GM12878 (cell line): ENCODE results near the gene PSORS1C1. TPM values are rescaled to one million over a fixed set of nuclear protein-coding genes. Genes with fewer than 3 reads are reported as not detected.

Source experiments
- CEBPB ChIP-seq, 2 experiments: fragments of 150-350 bp in 1 of 2; IDR thresholded peaks; 2 replicates each; pipeline ENCODE4 v1.6.1; 2012 to 2014; ENCODE audit warnings: low read depth in 2 of 2, low read length in 2 of 2, borderline replicate concordance in 1 of 2, inconsistent platforms in 1 of 2
- E2F8 ChIP-seq: fragments of 450-650 bp; IDR thresholded peaks from 2 replicates; pipeline ENCODE4 v1.6.1; 2018; ENCODE audit warnings: mild to moderate bottlenecking, low read depth, moderate library complexity; ENCODE audit not compliant: partially characterized antibody
- GABPA ChIP-seq: IDR thresholded peaks from 2 replicates; pipeline ENCODE4 v1.6.1; 2014; ENCODE audit warnings: antibody characterized with exemption, low read depth, mild to moderate bottlenecking, inconsistent platforms
- HDAC2 ChIP-seq: fragments of 200-600 bp; sonication (generic); IDR thresholded peaks from 2 replicates; pipeline ENCODE4 v1.6.1; 2017
- POLR2AphosphoS5 ChIP-seq: IDR thresholded peaks from 2 replicates; pipeline ENCODE4 v1.6.1; 2011; ENCODE audit warnings: mild to moderate bottlenecking, low read length, inconsistent platforms
- RBBP5 ChIP-seq: fragments of 200-600 bp; sonication (generic); conservative IDR thresholded peaks from 2 replicates; pipeline ENCODE4 v1.6.1; 2016
- RCOR1 ChIP-seq: conservative IDR thresholded peaks from 2 replicates; pipeline ENCODE4 v1.6.1; 2012; ENCODE audit warnings: low read depth, low read length, improper control_type of control experiment
- RELB ChIP-seq: fragments of 450-650 bp; IDR thresholded peaks from 2 replicates; pipeline ENCODE4 v1.6.1; 2017; ENCODE audit warnings: low read depth, mild to moderate bottlenecking, moderate library complexity
- SIN3A ChIP-seq: IDR thresholded peaks from 2 replicates; pipeline ENCODE4 v1.6.1; 2012; ENCODE audit warnings: low read depth, low read length, improper control_type of control experiment
- SMARCA5 ChIP-seq: fragments of 450-650 bp; IDR thresholded peaks from 2 replicates; pipeline ENCODE4 v1.6.1; 2017; ENCODE audit warnings: mild to moderate bottlenecking
- SREBF1 ChIP-seq: IDR thresholded peaks from 2 replicates; pipeline ENCODE4 v1.6.1; 2012; ENCODE audit warnings: mild to moderate bottlenecking, low read length
- STAT1 ChIP-seq: fragments of 450-650 bp; conservative IDR thresholded peaks from 2 replicates; pipeline ENCODE4 v1.6.1; 2014; ENCODE audit warnings: antibody characterized with exemption, mild to moderate bottlenecking
- WRNIP1 ChIP-seq: IDR thresholded peaks from 2 replicates; pipeline ENCODE4 v1.6.1; 2011; ENCODE audit warnings: low read depth, low read length, improper control_type of control experiment, borderline replicate concordance
- ZNF207 ChIP-seq: fragments of 450-650 bp; IDR thresholded peaks from 2 replicates; pipeline ENCODE4 v1.6.1; 2014; ENCODE audit warnings: antibody characterized with exemption, mild to moderate bottlenecking, borderline replicate concordance
- polyA plus RNA-seq, 11 experiments: library from polyadenylated mRNA; depleted of rRNA in 4 of 11; unstranded in 6 of 11; stranded (reverse) in 5 of 11; fragments of >200 nt; fragmentation: Nextera tagmentation in 4 of 11; fragmentation: Illumina TruSeq in 1 of 11; extraction: Ambion mirVana in 4 of 11; extraction: Trizol in 1 of 11; gene quantifications; 1 replicate in 1 of 11; 2 replicates in 10 of 11; pipeline versions ENCODE4 v1.2.1 to v1.2.3, GENCODE V29; 2011 to 2016; ENCODE audit warnings: inconsistent platforms in 2 of 11, missing spikeins in 2 of 11, low read depth in 1 of 11
- total RNA-seq, 4 experiments: library from RNA; depleted of rRNA in 3 of 4; stranded (reverse); fragments of >200 nt in 3 of 4; fragmentation: Illumina TruSeq in 1 of 4; extraction: Trizol in 1 of 4; gene quantifications; 2 replicates each; pipeline versions ENCODE4 v1.2.1 to v1.2.3, GENCODE V29; 2013 to 2021
- TF ChIP-seq, protein P1 (sequence below): fragments of 450-650 bp; IDR thresholded peaks from 2 replicates; pipeline ENCODE4 v1.6.1; 2018; ENCODE audit warnings: borderline replicate concordance, mild to moderate bottlenecking; ENCODE audit not compliant: partially characterized antibody
- TF ChIP-seq, protein P2 (sequence below): fragments of 450-650 bp; IDR thresholded peaks from 2 replicates; pipeline ENCODE4 v1.6.1; 2017; ENCODE audit warnings: mild to moderate bottlenecking
- TF ChIP-seq, protein P3 (sequence below): fragments of 450-650 bp; IDR thresholded peaks from 2 replicates; pipeline ENCODE4 v1.6.1; 2014; ENCODE audit warnings: mild to moderate bottlenecking

PSORS1C1 gene
- total and polyA plus RNA-seq, 10 of the 15 experiments (the other 5 are each of a cell fraction or from before 2014, with no cell fraction given), result 0.13 to 1.00 (median 0.20) TPM; not detected in 5

GRCh38 chr6:31158140-31158862 lies 43.7 kb downstream of the PSORS1C1 start, which contains the start of gene TCF19 (continued):
- TF ChIP-seq, protein P1, sequence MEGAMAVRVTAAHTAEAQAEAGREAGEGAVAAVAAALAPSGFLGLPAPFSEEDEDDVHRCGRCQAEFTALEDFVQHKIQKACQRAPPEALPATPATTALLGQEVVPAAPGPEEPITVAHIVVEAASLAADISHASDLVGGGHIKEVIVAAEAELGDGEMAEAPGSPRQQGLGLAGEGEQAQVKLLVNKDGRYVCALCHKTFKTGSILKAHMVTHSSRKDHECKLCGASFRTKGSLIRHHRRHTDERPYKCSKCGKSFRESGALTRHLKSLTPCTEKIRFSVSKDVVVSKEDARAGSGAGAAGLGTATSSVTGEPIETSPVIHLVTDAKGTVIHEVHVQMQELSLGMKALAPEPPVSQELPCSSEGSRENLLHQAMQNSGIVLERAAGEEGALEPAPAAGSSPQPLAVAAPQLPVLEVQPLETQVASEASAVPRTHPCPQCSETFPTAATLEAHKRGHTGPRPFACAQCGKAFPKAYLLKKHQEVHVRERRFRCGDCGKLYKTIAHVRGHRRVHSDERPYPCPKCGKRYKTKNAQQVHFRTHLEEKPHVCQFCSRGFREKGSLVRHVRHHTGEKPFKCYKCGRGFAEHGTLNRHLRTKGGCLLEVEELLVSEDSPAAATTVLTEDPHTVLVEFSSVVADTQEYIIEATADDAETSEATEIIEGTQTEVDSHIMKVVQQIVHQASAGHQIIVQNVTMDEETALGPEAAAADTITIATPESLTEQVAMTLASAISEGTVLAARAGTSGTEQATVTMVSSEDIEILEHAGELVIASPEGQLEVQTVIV, result peak; percentile 39
- no peak for TF ChIP-seq GABPA
- TF ChIP-seq RELB, result peak; percentile 70
- no peak for TF ChIP-seq SMARCA5
- TF ChIP-seq SREBF1, result 0 out of 2 replicates have a peak, but pooled peaks have one; percentile 21
- no peak for TF ChIP-seq CEBPB (IDR thresholded peaks at IDR 0.05; ENCODE audit: borderline replicate concordance in 1 of 2, low read depth in 2 of 2, low read length in 2 of 2)
- peak; percentile 96 for TF ChIP-seq SIN3A
- TF ChIP-seq, protein P2, sequence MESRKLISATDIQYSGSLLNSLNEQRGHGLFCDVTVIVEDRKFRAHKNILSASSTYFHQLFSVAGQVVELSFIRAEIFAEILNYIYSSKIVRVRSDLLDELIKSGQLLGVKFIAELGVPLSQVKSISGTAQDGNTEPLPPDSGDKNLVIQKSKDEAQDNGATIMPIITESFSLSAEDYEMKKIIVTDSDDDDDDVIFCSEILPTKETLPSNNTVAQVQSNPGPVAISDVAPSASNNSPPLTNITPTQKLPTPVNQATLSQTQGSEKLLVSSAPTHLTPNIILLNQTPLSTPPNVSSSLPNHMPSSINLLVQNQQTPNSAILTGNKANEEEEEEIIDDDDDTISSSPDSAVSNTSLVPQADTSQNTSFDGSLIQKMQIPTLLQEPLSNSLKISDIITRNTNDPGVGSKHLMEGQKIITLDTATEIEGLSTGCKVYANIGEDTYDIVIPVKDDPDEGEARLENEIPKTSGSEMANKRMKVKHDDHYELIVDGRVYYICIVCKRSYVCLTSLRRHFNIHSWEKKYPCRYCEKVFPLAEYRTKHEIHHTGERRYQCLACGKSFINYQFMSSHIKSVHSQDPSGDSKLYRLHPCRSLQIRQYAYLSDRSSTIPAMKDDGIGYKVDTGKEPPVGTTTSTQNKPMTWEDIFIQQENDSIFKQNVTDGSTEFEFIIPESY, result no peak
- TF ChIP-seq, protein P3, sequence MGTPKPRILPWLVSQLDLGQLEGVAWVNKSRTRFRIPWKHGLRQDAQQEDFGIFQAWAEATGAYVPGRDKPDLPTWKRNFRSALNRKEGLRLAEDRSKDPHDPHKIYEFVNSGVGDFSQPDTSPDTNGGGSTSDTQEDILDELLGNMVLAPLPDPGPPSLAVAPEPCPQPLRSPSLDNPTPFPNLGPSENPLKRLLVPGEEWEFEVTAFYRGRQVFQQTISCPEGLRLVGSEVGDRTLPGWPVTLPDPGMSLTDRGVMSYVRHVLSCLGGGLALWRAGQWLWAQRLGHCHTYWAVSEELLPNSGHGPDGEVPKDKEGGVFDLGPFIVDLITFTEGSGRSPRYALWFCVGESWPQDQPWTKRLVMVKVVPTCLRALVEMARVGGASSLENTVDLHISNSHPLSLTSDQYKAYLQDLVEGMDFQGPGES, result peak; percentile 96
- no peak for TF ChIP-seq HDAC2
- peak; percentile 94 for TF ChIP-seq E2F8
- 0 out of 2 replicates have a peak, but pooled peaks have one; percentile 25 for TF ChIP-seq STAT1
- TF ChIP-seq POLR2AphosphoS5, result 0 out of 2 replicates have a peak, but pooled peaks have one; percentile 31
- no peak for TF ChIP-seq RCOR1
- peak; percentile 57; the same call in 1 of the 2 replicates for TF ChIP-seq ZNF207
- TF ChIP-seq WRNIP1, result no peak
- no peak for TF ChIP-seq RBBP5
